GM18909 (cell line): Measurements from ENCODE around the gene ATOX1.
"Not testable (repeated sequence)": the region's sequence is repeated elsewhere in the genome, so short reads cannot be mapped to it uniquely, and the experiment has no call there.

ENCODE experiments used
- ATAC-seq: cut with Tn5 transposase; IDR thresholded peaks from one replicate; pipeline ENCODE4 v1.9.1; 2021; ENCODE audit warnings: mild to moderate bottlenecking; ENCODE audit not compliant: unreplicated experiment, poor library complexity

ATOX1 gene

GRCh38 chr5:151758430-151759241 lies at the start of gene ATOX1:
TSS of gene ATOX1 (minus strand) at chr5:151758631. CDS start at chr5:151758551, 80 bp downstream.
- ATAC-seq = peak; percentile 96

- ATAC-seq = no peak
Measured at GRCh38 chr5:151805414-151806223, 47.2 kb upstream of the ATOX1 start.

GRCh38 chr5:151800532-151800931 lies 42.1 kb upstream of the ATOX1 start:
- ATAC-seq = peak; percentile 49

- ATAC-seq = no peak
Measured at GRCh38 chr5:151799407-151799806, 41.0 kb upstream of the ATOX1 start.

GRCh38 chr5:151798674-151799073 lies 40.2 kb upstream of the ATOX1 start:
- ATAC-seq = no peak

- no peak for ATAC-seq
Measured at GRCh38 chr5:151795426-151795825, 37.0 kb upstream of the ATOX1 start.

GRCh38 chr5:151793358-151793757 lies 34.9 kb upstream of the ATOX1 start:
- ATAC-seq = no peak

- no peak for ATAC-seq
Measured at GRCh38 chr5:151787817-151788216, 29.4 kb upstream of the ATOX1 start.

GRCh38 chr5:151786468-151786867 lies 28.0 kb upstream of the ATOX1 start:
- ATAC-seq = no peak

GRCh38 chr5:151784141-151784540 lies 25.7 kb upstream of the ATOX1 start:
- no peak for ATAC-seq

GRCh38 chr5:151783664-151784063 lies 25.2 kb upstream of the ATOX1 start:
- not testable (repeated sequence) for ATAC-seq

- no peak for ATAC-seq
Measured at GRCh38 chr5:151781201-151781600, 22.8 kb upstream of the ATOX1 start.

- no peak for ATAC-seq
Measured at GRCh38 chr5:151780348-151780747, 21.9 kb upstream of the ATOX1 start.

GRCh38 chr5:151779531-151780125 lies 21.2 kb upstream of the ATOX1 start:
- ATAC-seq = no peak

GRCh38 chr5:151775025-151775606 lies 16.7 kb upstream of the ATOX1 start:
- ATAC-seq = no peak

- no peak for ATAC-seq
Measured at GRCh38 chr5:151773951-151774350, 15.5 kb upstream of the ATOX1 start.

- ATAC-seq = no peak
Measured at GRCh38 chr5:151772846-151773561, 14.6 kb upstream of the ATOX1 start.

- ATAC-seq = no peak
Measured at GRCh38 chr5:151772029-151772845, 13.8 kb upstream of the ATOX1 start.
